H1 (cell line): ENCODE measurements around the gene LCN9. TPM values are rescaled to one million over a fixed set of nuclear protein-coding genes. Genes with fewer than 3 reads are reported as not detected.

ENCODE experiments used
- ATF2 ChIP-seq: IDR thresholded peaks from 2 replicates; pipeline ENCODE4 v1.6.1; 2012; ENCODE audit warnings: low read length, inconsistent platforms
- CHD7 ChIP-seq: fragments of 300-600 bp; sonication (generic); IDR thresholded peaks from 2 replicates; pipeline ENCODE4 v1.7.1; 2012; ENCODE audit warnings: low read length, moderate library complexity, mild to moderate bottlenecking, inconsistent platforms; ENCODE audit not compliant: insufficient replicate concordance
- POU5F1 ChIP-seq: IDR thresholded peaks from 2 replicates; pipeline ENCODE4 v1.6.1; 2011; ENCODE audit warnings: low read depth, mild to moderate bottlenecking, low read length, moderate library complexity
- polyA plus RNA-seq, 7 experiments: library from polyadenylated mRNA; depleted of rRNA in 3 of 7; stranded (reverse) in 5 of 7; unstranded in 2 of 7; fragments of >200 nt in 5 of 7; fragments of 200-250 nt in 2 of 7; gene quantifications; 1 replicate in 5 of 7; 2 replicates in 1 of 7; 4 replicates in 1 of 7; pipeline versions ENCODE4 v1.2.1 to v1.2.3, GENCODE V29; 2011 to 2013; ENCODE audit warnings: missing spikeins in 2 of 7, mixed read lengths in 2 of 7
- total RNA-seq: library from RNA; stranded (reverse); fragmentation: NEBNext Ultra II Directional; extraction: Animal tissue kit (Norgen Biotek cat#: 25700); gene quantifications from 2 replicates; pipeline ENCODE4 v1.2.1, GENCODE V29; 2021

Gene LCN9
- total and polyA plus RNA-seq, 2 of the 8 experiments (the other 6 are each of a cell fraction or from before 2014, with no cell fraction given) = 2.3 to 3.1 TPM

- peak; percentile 78 for TF ChIP-seq CHD7
- peak; percentile 26; the same call in 1 of the 2 replicates for TF ChIP-seq POU5F1
- TF ChIP-seq ATF2 = no peak
Observed at GRCh38 chr9:135649508-135649907, 13.6 kb upstream of the LCN9 start (continued).
